HG03520 (cell line): ENCODE measurements around the gene CCL27.

Source experiments
- ATAC-seq: cut with Tn5 transposase; IDR thresholded peaks from one replicate; pipeline ENCODE4 v1.9.1; 2021; ENCODE audit warnings: mild to moderate bottlenecking, moderate library complexity; ENCODE audit not compliant: unreplicated experiment

Gene CCL27

DNA sequence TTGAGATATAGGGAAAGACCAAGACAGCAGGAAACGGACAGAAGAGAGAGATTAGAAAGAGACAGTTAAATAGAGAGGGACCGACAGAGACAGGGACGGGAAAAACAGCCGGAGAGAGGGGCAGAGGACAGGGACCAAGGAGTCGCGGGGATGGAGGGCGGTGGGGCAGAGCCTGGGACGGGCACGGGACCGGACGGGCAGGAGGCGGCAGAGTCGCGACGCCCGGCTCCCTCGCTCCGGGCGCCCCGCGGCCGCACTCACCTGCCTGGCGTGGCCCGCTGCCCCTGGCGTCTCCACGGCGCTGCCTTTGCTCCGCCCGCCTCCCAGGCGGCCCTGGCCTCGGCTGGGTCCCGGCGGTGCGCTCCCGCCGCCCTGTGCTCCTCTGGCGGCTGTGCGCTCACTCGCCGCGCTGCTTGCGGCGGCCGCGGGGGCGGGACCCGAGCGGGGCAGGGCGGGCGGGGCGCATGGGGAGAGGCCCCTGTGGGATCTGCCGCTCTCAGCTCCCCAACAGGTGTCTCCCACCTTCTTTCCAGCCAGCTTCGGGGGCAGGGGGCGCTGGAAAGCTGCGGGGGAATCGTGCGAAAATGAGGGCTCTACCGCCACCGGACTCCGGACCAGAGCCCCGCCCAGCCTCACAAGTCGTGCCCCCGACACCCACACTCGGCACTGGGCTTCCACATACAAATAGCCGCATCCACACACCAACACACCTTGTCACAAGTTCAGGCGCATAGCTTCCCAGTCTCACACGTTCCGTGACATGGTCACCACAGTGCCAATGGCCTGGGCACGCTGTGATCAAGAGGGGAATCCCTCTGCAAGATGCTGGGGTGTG, 33.6 kb downstream of the CCL27 start, which contains the start of gene ARID3C:
TSS of gene ARID3C (minus strand) at position 411 of the 835 bp plus-strand sequence. CDS start 1,052 bp downstream, outside the sequence.
- ATAC-seq = no peak

DNA sequence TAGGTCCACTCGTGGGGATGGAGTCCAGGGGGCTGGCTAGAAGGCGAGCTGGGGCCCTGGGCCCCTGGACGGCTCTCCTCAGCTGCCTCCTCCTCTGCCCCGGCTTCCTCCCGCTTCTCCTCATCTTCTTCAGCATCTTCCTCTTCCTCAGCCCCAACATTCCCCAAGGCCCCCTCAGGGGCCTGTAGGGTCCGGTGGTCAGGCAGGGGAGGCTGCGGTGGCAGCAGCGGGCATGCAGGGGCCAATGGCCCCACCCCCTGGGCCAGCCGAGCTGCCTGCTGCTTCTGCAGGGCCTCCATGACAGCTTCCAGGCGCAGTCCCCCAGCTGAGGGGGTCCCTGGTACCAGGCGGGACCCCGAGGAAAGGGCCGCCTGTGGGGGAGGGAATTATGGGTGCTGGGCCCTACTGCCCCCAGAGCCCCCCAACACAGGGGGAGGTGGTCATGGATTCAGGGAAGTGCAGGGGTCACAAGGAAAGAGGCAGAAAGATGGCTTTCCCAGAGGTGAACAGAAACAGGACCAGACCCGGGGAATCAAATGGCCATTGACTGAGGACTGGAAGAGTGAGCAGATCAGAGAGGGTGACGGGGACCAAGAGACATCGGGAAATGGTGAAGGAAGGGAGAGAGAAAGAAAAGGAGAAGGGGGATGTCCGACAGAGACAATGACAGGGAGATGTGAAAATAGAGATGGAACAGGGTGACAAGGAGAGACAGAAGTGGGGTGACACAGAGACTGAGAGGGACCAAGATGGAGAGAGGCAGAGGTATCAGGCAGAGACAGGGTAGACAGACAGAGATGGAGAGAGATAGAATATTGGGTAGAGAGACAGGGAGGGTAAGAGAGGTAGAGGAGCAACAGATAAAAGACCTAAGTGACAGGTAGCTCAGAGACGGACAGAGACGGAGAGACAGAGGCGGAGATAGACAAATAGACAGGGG, 34.5 kb downstream of the CCL27 start:
- ATAC-seq = no peak

DNA sequence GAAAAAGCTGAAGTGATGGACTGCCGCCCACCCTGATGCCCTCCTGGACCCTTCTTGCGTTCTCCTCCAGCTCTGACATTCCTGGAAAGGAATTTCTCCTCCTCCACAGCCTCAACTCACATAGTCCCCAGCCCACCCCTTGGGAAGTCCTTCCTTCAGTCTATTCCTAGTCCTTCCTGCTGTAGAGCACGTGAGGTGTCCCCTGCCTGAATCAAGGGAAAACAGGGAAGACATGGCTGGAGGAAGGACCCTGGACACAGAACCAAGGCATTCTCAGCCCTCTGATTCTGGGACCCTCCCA, 37.3 kb downstream of the CCL27 start:
- no peak for ATAC-seq

DNA sequence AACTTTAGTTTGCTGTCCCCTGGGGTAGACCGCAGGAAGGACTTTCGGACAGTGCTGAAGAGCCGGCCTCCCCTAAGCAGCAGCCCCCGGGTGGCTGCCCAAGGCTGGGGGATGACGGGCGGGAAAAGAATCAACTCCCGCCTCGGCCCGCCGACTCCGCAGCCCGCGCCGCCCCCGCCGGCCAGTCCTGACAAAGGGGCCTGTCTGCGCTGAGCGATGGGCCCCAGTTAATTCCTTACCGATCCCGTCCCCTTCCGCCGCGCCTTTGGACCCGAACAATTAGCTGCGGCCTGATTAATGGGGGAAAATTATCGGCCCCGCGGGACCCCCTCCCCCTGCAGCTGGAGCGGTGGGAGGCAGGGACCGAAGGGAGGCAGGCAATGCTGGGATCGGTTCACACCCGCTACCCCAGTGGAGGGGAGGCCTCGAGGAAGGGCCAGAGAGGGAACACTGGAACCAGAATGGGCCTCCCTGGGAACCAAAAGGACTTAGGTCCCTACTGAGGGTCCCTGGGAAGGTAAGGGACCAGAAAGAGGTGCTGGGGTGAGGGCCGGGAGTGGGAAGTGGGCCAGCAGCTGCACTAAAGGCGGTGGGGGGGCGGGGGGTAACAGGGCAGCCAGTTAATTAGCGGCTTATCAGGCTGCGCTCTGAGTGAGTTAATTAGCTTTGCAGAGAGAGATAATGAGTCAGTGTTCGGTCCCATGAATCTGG, 37.8 kb downstream of the CCL27 start:
- no peak for ATAC-seq

DNA sequence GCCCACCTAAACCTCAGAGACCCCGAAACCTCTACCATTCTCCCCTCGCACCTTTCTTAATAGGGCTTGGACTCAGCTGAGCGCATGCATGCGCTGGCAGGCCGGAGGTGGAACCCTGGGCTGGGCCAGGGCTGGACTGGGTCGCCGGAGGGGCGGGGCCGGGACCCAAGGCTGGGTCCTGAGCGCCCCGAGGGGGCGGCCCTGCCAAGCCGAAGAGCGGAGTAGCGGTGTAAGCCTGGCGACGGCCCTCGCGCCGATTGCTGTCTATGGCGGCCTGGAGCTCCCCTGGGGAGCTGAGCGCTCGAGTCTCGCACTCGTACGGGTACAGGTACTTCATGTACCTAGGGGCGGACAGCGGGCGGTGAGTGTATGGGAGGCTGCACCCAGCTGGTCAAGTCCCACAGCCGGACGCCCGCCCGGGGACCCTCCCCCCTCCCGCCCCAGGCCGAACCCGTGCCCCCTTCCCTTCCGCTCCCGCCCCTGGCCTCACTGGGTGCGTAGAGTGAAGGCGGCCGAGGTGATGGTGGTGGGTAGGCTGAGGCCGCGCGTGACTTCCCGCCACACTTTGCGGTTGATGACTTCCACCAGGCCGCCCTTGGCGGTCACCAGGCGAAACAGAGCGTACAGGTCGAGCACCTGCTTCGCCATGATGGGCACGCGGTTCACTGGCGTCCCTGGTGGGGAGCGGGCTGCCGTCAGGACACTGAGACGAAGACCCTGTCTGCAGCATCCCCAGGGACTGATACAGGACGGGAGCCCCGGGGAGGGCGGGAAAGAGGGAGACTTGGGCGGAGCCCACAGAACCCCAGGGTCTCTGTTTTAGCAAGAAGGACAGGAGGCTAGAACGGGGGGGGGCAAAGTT, 38.9 kb downstream of the CCL27 start:
- ATAC-seq = no peak

DNA sequence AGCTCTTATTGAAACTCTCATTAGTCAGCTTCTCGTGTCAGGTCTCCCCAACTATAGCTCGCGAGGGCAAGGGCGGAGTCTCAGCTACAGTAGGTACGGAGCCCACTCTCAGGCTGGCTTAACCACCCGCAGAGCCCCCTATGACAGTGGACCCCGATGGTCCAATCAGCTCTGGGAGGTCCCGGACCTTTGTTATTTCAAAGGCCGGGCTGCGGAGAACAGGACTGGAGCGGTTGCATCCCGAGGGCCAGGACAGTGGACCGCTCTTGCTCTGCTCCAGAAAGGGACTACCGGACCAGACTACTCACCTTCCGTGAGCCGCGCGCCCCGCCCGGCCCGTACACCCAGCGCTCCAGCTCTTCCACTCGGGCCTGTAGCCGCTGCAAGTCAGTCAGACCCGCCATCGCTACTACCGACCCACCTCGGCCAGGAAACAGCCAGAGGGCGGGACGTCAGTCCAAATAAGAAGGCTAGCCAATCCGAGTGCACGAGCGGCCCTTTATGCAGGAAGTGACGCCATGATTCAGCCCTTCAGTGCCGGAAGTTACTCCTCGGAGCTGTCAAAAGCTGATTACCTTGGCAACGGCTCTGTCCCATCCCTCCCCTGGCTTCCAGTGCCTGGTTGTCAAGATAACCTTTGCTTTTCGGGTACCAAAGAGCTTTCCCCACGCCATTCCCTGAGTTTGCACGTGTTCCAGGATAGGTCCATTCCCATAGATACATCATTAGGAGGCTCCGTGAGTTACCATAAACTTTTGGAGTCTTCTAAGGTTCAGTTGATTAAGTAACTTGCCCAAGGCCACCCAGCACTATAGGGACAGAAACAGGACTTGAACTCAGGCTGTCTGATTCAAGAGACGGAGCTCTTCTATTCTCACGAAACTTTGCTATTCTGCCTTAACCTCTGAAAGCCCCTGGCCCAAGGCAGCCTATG, 42.1 kb downstream of the CCL27 start, which contains the start of gene DCTN3:
TSS of gene DCTN3 (minus strand) at position 435 of the 934 bp plus-strand sequence. CDS start at position 404, 31 bp downstream.
- ATAC-seq = peak; percentile 94

DNA sequence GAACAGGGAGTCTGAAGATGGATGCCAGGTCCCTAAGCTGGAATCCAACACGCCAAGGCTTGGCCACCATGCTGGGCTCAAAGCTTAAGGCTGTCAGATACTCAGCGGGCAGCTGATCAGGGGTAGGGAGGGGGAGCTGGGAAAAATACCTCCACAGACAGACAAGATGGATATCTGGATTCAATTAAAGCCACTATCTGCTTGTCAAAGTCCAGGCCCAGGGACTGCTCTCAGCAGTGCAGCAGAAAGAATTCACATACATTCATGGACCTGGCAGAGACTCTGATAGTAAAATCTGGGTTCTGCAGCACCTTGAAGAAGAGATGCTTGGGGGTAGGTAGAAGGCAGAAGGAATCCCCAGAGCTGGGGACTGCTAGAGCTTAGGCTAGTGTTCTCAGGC, 47.3 kb downstream of the CCL27 start:
- ATAC-seq = no peak

DNA sequence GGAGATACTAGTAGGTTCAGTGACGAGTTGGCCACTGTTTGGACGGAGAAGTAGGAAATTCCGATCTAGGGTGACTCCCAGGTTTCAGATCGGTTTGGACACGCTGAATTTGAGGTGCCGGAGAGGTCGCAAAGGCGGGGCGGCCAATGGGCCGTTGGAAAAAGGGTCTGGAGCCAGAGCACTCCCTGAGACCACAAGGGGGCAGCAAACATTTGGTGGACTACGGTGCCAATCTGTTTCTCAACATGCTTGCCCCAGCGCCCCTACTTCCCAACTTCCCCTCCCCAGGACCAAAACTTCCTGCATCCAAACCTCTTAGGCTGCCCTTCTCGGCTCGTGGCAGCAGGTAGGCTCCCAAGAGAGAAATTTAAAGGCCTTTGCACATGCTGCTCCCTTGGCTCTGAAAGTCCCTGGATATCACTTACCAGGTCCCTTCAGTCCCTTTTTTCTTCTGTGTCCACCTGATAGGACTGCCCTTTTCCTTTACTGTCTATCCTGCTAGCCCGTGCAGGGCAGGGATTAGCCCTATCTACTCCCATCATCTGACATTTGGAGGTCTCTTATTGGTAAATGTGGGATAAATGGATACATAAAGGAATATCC, 49.6 kb downstream of the CCL27 start:
- no peak for ATAC-seq
